Astrocyte of the cerebellum (primary cell): ENCODE data around the gene RHOD.

ENCODE experiments used
- DNase-seq: peaks from one replicate; pipeline ENCODE4 v3.0.0-alpha.2; 2011; ENCODE audit warnings: low read depth
- H3K4me3 ChIP-seq: 2 replicates; pipeline ENCODE4 v1.5.1; 2011; ENCODE audit warnings: mild to moderate bottlenecking, low read depth, low read length, moderate library complexity
- in situ Hi-C: cut with HindIII; loops from 2 replicates; pipeline ENCODE4 v1.10.0; 2017; ENCODE audit warnings: low sequenced_read_pairs
- TF ChIP-seq, protein P1 (sequence below): IDR thresholded peaks from 2 replicates; pipeline ENCODE4 v1.5.1; 2012; ENCODE audit warnings: low read length, low read depth, moderate library complexity, mild to moderate bottlenecking; ENCODE audit errors: missing control alignments

The RHOD gene

DNA sequence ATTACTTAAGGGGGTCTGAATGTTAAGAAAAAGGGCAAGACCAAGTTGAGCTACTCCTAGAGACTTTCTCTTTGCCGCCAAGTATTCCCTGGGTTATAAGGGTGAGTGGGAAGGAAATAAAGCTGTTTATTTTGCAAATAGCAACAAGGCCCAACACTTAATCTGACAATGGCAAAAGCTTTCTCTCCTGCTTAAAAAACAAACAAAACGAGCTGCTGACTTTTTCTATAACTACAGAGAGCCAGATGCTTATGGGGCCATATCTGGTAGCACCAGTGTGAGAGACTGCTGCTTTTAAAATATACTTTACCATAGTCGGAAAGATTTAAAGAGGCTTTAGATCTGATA is 60.1 kb downstream of the RHOD start:
- TF ChIP-seq, protein P1, sequence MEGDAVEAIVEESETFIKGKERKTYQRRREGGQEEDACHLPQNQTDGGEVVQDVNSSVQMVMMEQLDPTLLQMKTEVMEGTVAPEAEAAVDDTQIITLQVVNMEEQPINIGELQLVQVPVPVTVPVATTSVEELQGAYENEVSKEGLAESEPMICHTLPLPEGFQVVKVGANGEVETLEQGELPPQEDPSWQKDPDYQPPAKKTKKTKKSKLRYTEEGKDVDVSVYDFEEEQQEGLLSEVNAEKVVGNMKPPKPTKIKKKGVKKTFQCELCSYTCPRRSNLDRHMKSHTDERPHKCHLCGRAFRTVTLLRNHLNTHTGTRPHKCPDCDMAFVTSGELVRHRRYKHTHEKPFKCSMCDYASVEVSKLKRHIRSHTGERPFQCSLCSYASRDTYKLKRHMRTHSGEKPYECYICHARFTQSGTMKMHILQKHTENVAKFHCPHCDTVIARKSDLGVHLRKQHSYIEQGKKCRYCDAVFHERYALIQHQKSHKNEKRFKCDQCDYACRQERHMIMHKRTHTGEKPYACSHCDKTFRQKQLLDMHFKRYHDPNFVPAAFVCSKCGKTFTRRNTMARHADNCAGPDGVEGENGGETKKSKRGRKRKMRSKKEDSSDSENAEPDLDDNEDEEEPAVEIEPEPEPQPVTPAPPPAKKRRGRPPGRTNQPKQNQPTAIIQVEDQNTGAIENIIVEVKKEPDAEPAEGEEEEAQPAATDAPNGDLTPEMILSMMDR, result no peak
- in situ Hi-C loops, result no loop called here
- DNase-seq, result no peak
- no peak overlapping the region for H3K4me3 ChIP-seq

DNA sequence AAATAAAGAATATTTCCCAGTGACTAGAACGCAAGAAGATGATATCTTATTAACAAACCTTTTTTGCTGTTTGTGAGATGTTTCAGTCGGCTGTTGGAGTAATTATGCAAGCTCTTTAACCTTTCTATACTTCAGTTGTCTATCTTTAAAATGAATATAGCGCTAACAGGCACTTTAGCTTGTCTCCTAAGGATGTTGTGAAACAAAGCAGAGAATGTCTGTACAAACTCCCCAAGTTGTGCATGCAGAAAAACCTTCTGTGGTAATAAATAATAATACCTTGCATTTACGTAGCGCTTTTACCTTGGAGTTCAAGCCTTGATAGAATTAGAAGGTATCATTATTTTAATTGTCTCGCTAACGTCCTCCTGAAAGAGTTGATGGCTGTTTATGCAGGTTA is 60.5 kb downstream of the RHOD start:
- DNase-seq, result no peak
- in situ Hi-C loops, result no loop called here
- TF ChIP-seq, protein P1, result no peak

DNA sequence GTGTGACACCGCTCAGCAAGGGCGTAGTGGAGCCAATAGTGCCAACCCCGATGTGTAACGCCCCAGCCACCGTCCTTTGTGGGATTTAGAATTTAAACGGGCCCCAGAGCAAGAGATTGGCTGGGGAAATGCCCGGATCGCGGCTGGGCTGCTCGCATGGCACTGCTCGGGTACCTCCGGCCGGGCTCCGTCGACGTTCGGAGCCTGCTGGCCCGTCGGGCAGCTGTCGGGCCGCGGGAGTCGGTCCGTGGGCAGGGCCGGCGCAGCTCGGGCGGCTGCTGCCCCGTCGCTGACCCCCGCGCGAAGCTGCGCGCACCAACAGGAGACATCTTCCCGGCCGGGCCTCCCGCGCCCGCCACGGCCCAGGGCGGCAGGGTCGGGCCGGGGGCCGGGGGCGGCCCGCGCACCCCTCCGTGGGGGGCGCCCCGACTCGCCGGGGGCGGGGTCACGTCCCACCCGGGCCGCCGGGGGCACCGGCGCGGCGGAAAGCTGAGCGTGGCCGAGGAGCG is 61.1 kb downstream of the RHOD start:
- DNase-seq, result no peak
- in situ Hi-C loops, result no loop called here
- TF ChIP-seq, protein P1, result no peak
- H3K4me3 ChIP-seq, result no peak overlapping the region

More for the DNA sequence above, 60.5 kb downstream of the RHOD start:
- H3K4me3 ChIP-seq, result no peak overlapping the region

DNA sequence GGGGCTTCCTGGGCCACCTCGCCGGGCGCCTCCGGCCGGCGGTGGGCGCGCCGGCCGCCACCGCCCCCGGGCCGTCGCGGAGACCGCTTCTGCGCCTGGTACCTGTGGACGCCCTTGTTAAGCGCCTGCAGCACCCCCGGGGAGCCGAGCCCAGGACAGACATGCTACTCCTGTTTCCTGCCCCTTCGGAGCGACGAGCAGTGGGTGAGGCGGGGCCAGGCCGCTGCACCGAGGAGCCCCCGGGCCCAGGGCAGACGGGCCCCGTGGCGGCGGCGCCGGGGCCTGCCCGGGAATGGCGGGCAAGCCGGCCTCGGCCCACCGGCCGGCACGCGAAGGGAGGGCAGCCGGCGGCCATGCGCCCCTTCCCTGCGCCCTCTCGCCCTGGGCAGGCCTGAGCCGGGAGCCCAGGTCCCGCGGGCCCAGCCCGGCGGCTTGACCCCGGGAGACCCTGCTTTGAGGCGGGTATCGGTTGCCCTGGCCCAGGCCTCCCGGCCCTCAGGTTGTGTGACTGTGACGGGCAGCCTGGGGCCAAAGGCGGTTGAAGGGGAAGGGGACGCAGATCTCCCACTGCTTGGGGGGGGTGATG is 61.6 kb downstream of the RHOD start:
- H3K4me3 ChIP-seq, result peak overlapping the region; percentile 23
- DNase-seq, result no peak
- in situ Hi-C loops, result no loop called here
- TF ChIP-seq, protein P1, result no peak

DNA sequence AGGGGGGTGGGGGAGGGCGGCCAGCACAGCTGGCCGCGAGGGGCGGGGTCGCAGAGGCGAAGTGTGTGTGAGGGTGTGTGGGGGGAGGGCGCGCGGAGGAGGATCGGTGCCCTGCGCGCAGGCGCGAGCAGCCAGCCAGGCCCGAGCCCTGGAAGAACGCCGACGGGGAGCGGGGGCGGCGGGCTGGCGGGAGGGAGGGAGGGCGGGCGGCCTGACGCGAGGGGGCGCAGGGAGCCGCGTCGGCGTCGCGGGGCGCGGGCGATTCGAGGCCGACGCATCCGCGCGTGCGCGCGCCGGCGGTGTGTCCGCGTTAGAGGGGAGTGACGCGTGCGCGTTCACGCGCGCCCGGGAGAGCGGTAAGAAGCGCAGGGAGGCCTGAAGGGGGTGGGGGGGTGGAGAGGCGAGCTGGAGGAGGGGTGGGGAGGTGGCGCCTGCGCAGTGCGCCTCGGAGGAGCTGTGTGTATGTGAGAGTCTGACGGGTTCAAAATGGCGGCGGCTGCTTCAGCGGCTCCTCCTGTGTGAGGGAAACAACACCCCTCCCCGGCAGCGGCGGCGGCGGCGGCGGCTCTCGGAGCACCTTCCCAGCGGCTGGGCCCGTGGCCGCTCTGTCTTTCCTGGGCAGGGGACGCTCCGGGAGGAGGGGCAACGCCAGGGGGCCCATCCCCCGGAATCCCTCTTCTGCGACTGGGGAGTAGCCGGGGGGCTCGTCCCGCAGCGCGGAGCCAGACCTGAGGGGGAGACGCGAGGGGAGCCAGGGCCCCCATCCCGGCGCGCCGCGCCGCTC is 62.3 kb downstream of the RHOD start, which contains the start of gene KDM2A:
KDM2A (plus strand) TSS at position 463 of the 784 bp plus-strand sequence. CDS start 2,054 bp downstream, outside the sequence.
- peak within 1 kb of the TSS; percentile 78 for H3K4me3 ChIP-seq
- peak; percentile 97 for DNase-seq
- in situ Hi-C loops, result no loop called here
- TF ChIP-seq, protein P1, result no peak

DNA sequence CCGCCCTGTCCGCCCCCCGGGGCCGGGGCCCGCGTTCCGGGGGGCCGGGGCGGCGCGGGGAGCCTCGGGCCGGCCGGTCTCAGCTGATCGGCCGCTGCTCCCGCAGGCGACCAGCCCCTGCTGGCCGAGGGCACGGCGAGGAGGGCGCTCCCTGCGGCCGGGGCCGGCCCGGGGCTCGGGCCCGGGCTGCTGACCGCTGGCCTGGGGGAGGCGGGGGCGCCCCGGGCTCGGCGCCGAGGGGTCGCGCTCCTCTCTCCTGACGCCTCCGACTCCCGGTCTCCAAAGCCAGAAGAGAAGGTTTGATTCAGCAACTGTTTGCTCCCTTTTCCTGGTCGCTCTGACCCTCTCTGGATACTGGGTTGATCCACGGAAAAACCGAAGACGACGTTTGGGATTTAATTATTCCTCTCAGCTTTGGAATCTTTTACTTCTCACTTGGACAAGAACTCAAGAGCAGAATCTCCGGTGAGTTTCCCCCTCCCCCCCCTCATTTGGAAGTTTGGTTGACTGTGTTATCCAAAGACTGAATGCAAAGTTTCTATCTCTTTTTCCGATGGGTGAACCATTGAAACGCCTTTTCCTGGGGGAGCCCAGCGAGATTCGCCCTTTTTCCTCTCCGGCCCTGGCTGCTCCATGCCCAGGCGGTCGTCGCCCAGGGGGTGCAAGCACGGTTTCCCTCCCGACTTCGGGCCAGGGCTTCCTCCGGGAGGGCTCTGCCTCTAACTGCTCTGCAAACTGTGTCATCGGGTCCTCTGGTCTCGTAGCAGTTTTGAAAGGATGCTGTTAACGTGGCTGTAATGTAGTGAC is 63.1 kb downstream of the RHOD start:
- peak overlapping the region; percentile 78 for H3K4me3 ChIP-seq
- TF ChIP-seq, protein P1, result no peak
- no peak for DNase-seq
- in situ Hi-C loops, result no loop called here
